NCI-H69 (cell line): ENCODE results near the gene PARP9.
"Not testable (repeated sequence)": the region's sequence is repeated elsewhere in the genome, so short reads cannot be mapped to it uniquely, and the experiment has no call there.

Experiments
- DNase-seq: peaks from one replicate; lab custom pipeline; 2025; lab: John Stamatoyannopoulos, UW

The PARP9 gene

GRCh38 chr3:122576174-122576940, 12.3 kb upstream of the PARP9 start:
- no peak for DNase-seq

GRCh38 chr3:122572940-122573412, 8.9 kb upstream of the PARP9 start:
- DNase-seq: peak; percentile 22

GRCh38 chr3:122568755-122569154, 4.7 kb upstream of the PARP9 start:
- DNase-seq: no peak

- DNase-seq: not testable (repeated sequence)
These were observed 4.0 kb upstream of the PARP9 start for GRCh38 chr3:122568131-122568530.

- no peak for DNase-seq
These were observed 429 bp downstream of the PARP9 start for GRCh38 chr3:122563717-122564025.

- DNase-seq: no peak
These were observed 980 bp downstream of the PARP9 start for GRCh38 chr3:122562923-122563716.

- DNase-seq: peak; percentile 33
These were observed 3.4 kb downstream of the PARP9 start for GRCh38 chr3:122560680-122561079.

GRCh38 chr3:122559906-122560305, 4.2 kb downstream of the PARP9 start:
- DNase-seq: no peak

- DNase-seq: no peak
These were observed 5.5 kb downstream of the PARP9 start for GRCh38 chr3:122558605-122559004.

GRCh38 chr3:122557356-122557755, 6.7 kb downstream of the PARP9 start:
- DNase-seq: no peak

- DNase-seq: no peak
These were observed 8.6 kb downstream of the PARP9 start for GRCh38 chr3:122555275-122556071.

GRCh38 chr3:122553171-122553570, 10.9 kb downstream of the PARP9 start:
- DNase-seq: no peak

GRCh38 chr3:122548619-122549018, 15.5 kb downstream of the PARP9 start:
- no peak for DNase-seq

GRCh38 chr3:122548076-122548475, 16.0 kb downstream of the PARP9 start:
- DNase-seq: no peak

GRCh38 chr3:122546151-122546550, 17.9 kb downstream of the PARP9 start:
- DNase-seq: no peak

- no peak for DNase-seq
These were observed 25.1 kb downstream of the PARP9 start for GRCh38 chr3:122538956-122539490.

GRCh38 chr3:122536632-122537001, 27.5 kb downstream of the PARP9 start:
- no peak for DNase-seq

- no peak for DNase-seq
These were observed 28.0 kb downstream of the PARP9 start for GRCh38 chr3:122535964-122536631.

GRCh38 chr3:122533931-122534334, 30.2 kb downstream of the PARP9 start:
- peak; percentile 23 for DNase-seq

- DNase-seq: no peak
These were observed 30.6 kb downstream of the PARP9 start for GRCh38 chr3:122533480-122533879.

- DNase-seq: no peak
These were observed 33.9 kb downstream of the PARP9 start for GRCh38 chr3:122530164-122530563.

GRCh38 chr3:122523317-122523716, 40.8 kb downstream of the PARP9 start:
- DNase-seq: no peak
